ENCODE results near the gene FLT1.

DNA sequence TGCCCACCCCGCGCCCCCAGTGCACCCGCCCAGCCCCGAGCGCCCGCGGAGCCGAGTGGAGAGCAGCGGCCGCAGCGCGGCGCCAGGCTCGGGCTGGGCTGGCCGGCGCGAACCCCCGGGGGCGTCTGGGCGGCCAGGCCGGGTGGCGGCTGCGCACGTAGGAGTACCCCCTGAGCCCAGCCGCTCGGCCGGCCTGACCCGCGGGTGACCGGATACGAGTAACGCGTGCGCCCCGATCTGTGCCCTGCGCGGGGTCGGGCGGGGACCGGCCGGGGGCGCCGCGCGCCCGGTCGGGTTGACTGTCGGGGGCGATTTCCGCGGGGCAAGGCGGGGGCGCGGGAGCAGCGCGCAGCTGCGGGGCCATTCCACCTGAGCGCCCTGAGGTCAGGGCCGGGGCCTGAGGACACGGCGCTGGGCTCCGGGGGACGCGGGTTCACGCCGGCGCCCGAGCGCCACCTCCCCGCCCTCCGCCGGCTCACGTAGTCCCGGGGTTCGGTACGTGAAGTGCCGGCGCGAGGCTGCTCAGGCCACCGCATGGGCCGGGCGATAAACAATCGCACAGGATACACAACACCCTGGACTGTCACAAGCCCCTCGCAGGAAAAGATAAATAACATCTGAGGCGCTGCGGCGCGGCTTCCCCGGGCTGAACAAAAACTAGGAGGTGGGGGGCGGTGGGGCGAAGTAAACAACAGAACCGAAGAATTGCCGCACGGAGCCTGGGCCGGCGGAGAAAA, 37.6 kb upstream of the FLT1 start:
- no peak for TF ChIP-seq HDGF (IDR thresholded peaks at IDR 0.05; ENCODE audit: borderline replicate concordance)
- TF ChIP-seq, protein P1, sequence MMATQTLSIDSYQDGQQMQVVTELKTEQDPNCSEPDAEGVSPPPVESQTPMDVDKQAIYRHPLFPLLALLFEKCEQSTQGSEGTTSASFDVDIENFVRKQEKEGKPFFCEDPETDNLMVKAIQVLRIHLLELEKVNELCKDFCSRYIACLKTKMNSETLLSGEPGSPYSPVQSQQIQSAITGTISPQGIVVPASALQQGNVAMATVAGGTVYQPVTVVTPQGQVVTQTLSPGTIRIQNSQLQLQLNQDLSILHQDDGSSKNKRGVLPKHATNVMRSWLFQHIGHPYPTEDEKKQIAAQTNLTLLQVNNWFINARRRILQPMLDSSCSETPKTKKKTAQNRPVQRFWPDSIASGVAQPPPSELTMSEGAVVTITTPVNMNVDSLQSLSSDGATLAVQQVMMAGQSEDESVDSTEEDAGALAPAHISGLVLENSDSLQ (IDR thresholded peaks at IDR 0.05): no peak
- no peak for TF ChIP-seq SUZ12 (IDR thresholded peaks at IDR 0.05)
- TF ChIP-seq FOXM1 (IDR thresholded peaks at IDR 0.05; ENCODE audit: borderline replicate concordance): no peak
- no peak for TF ChIP-seq CTBP1 (IDR thresholded peaks at IDR 0.05; ENCODE audit: borderline replicate concordance)
- TF ChIP-seq FOXA1 (IDR thresholded peaks at IDR 0.05): no peak
- no peak for TF ChIP-seq SP1 (IDR thresholded peaks at IDR 0.05)
- no peak for TF ChIP-seq TARDBP (IDR thresholded peaks at IDR 0.05)
- TF ChIP-seq BHLHE40 (IDR thresholded peaks at IDR 0.05; ENCODE audit: borderline replicate concordance): no peak
- TF ChIP-seq ARNT (IDR thresholded peaks at IDR 0.05): no peak
- TF ChIP-seq LEF1 (IDR thresholded peaks at IDR 0.05; ENCODE audit: borderline replicate concordance): no peak
